MM.1S (cell line): ENCODE results near the gene RPS6KA4.

Experiments
- EZH2 ChIP-seq: fragments of 300-600 bp; sonication (generic); optimal IDR thresholded peaks from 2 replicates; pipeline ENCODE3; 2017; ENCODE audit warnings: low read depth, mild to moderate bottlenecking, antibody characterized with exemption, low read length, mixed read lengths
- TF ChIP-seq, protein P1 (sequence below): fragments of 300-600 bp; sonication (generic); IDR thresholded peaks from 2 replicates; pipeline ENCODE4 v1.5.1; 2016; ENCODE audit warnings: antibody characterized with exemption, low read length, mixed read lengths

DNA sequence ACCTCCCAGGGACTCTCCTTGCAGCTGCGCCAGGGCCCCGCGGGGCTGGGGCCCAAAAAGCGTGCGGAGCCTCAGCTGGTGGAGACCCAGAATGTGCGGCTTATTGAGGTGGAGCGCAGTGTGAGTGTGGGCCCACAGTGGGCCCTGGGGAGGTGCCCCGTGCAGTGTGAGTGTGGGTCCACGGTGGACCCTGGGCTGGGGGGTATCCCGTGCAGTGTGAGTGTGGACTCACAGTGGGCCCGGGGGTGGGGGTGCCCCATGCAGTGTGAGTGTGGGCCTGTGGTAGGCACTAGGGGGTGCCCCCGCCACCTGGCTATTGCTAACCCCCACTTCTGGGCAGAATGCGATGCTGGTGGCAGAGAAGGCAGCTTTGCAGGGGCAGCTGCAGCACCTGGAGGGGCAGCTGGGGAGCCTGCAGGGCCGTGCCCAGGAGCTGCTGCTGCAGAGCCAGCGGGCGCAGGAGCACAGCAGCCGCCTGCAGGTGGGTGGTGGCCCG, 7.8 kb upstream of the RPS6KA4 start:
- TF ChIP-seq EZH2, result no peak
- TF ChIP-seq, protein P1, sequence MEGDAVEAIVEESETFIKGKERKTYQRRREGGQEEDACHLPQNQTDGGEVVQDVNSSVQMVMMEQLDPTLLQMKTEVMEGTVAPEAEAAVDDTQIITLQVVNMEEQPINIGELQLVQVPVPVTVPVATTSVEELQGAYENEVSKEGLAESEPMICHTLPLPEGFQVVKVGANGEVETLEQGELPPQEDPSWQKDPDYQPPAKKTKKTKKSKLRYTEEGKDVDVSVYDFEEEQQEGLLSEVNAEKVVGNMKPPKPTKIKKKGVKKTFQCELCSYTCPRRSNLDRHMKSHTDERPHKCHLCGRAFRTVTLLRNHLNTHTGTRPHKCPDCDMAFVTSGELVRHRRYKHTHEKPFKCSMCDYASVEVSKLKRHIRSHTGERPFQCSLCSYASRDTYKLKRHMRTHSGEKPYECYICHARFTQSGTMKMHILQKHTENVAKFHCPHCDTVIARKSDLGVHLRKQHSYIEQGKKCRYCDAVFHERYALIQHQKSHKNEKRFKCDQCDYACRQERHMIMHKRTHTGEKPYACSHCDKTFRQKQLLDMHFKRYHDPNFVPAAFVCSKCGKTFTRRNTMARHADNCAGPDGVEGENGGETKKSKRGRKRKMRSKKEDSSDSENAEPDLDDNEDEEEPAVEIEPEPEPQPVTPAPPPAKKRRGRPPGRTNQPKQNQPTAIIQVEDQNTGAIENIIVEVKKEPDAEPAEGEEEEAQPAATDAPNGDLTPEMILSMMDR, result no peak
